GM12891 (cell line): Measurements from ENCODE around the gene ESAM.

Experiments used
- PAX5 ChIP-seq: IDR thresholded peaks from 2 replicates; pipeline ENCODE4 v1.6.1; 2011; ENCODE audit warnings: low read length, moderate library complexity, mild to moderate bottlenecking; ENCODE audit not compliant: insufficient read depth, severe bottlenecking
- POLR2A ChIP-seq: IDR thresholded peaks from 2 replicates; pipeline ENCODE4 v1.6.1; 2011; ENCODE audit warnings: low read depth, low read length, control low read depth
- POLR2AphosphoS5 ChIP-seq: IDR thresholded peaks from 2 replicates; pipeline ENCODE4 v1.6.1; 2011; ENCODE audit warnings: low read depth, low read length, control low read depth
- POU2F2 ChIP-seq: IDR thresholded peaks from 2 replicates; pipeline ENCODE4 v1.6.1; 2011; ENCODE audit warnings: low read depth, mild to moderate bottlenecking, control low read depth, low read length, moderate library complexity
- SPI1 ChIP-seq: IDR thresholded peaks from 2 replicates; pipeline ENCODE4 v1.6.1; 2011; ENCODE audit warnings: low read depth, low read length, control low read depth
- TAF1 ChIP-seq: IDR thresholded peaks from 2 replicates; pipeline ENCODE4 v1.6.1; 2011; ENCODE audit warnings: low read depth, low read length, control low read depth

DNA sequence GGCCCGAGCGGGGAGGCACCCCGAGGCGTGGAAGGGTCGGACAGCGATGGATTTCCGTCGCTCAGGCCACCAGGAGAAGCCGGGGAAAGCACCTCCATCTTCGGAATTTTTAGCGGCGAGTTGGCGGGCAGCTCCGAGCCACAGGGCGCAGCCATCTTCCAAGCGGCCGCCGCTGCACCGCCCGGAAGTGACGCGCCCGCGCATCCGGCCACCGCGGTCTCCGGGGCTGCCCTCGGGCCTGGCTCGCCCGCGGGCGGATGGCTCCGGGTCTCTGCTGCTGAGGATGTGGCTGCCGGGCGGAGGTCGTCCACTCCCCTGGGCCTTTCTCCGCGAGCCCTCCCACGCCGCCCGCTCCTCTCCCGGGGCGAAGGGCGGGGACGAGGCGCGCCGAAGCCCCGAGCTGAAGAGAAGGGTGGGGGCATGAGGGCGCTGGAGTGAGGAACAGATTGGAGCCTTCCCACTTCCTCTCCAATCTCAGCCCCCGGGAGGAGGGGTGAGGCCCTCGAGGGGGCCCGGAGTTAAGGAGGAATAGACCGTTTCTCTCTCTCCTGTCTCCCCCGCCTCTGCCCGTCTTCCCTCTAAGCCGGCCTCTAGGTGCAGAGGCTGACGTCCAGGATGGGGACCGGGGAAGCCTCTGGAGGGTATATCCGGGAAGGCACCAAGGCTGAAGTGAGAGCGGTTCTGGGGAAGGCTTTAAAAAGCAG, 38.3 kb upstream of the ESAM start, which contains the start of gene MSANTD2:
- peak; percentile 78 for TF ChIP-seq TAF1
- peak; percentile 89 for TF ChIP-seq POLR2A
- TF ChIP-seq SPI1, result peak; percentile 82
- peak; percentile 85 for TF ChIP-seq POLR2AphosphoS5
- TF ChIP-seq PAX5, result no peak
- no peak; the same call in none of the 2 replicates for TF ChIP-seq POU2F2
